Measurements from ENCODE around the gene TBX2.

- TF ChIP-seq, protein P1, sequence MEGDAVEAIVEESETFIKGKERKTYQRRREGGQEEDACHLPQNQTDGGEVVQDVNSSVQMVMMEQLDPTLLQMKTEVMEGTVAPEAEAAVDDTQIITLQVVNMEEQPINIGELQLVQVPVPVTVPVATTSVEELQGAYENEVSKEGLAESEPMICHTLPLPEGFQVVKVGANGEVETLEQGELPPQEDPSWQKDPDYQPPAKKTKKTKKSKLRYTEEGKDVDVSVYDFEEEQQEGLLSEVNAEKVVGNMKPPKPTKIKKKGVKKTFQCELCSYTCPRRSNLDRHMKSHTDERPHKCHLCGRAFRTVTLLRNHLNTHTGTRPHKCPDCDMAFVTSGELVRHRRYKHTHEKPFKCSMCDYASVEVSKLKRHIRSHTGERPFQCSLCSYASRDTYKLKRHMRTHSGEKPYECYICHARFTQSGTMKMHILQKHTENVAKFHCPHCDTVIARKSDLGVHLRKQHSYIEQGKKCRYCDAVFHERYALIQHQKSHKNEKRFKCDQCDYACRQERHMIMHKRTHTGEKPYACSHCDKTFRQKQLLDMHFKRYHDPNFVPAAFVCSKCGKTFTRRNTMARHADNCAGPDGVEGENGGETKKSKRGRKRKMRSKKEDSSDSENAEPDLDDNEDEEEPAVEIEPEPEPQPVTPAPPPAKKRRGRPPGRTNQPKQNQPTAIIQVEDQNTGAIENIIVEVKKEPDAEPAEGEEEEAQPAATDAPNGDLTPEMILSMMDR (IDR thresholded peaks at IDR 0.05): no peak
- no peak for TF ChIP-seq EZH2 (IDR thresholded peaks at IDR 0.05)
Observed at GRCh38 chr17:61362396-61362795, 37.2 kb upstream of the TBX2 start.
